Stimulated activated CD4-positive, alpha-beta T cell treated with anti-CD3 and anti-CD28 coated beads, Interleukin-2, amount 100 ng/mL, for 4 hours (primary cell): ENCODE measurements around the gene VIPR2.
"Not testable (repeated sequence)": the region's sequence is repeated elsewhere in the genome, so short reads cannot be mapped to it uniquely, and the experiment has no call there.

Source experiments
- DNase-seq: peaks from one replicate; pipeline ENCODE4 v3.0.0-alpha.2; 2020; ENCODE audit warnings: low read depth

Gene VIPR2

DNA sequence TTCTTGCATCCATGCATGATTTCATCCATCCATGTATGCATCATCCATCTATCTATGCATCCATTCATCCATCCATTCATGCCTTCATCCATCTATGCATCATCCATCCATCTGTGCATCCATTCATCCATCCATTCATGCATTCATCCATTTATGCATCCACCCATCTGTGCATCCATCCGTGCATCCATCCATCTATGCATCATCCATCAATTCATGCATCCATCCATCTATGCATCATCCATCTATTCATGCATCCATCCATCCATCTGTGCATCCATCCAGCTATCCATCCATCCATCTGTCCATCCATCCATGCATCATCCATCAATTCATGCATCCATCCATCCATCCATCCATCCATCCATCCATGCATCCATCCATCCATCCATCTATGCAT is 157.0 kb downstream of the VIPR2 start:
- DNase-seq, result no peak

GRCh38 chr7:158985583-158985982 is 159.1 kb downstream of the VIPR2 start:
- no peak for DNase-seq

- not testable (repeated sequence) for DNase-seq
Observed at GRCh38 chr7:158984007-158984406, 160.7 kb downstream of the VIPR2 start.

GRCh38 chr7:158982080-158982479 is 162.6 kb downstream of the VIPR2 start:
- DNase-seq, result not testable (repeated sequence)

DNA sequence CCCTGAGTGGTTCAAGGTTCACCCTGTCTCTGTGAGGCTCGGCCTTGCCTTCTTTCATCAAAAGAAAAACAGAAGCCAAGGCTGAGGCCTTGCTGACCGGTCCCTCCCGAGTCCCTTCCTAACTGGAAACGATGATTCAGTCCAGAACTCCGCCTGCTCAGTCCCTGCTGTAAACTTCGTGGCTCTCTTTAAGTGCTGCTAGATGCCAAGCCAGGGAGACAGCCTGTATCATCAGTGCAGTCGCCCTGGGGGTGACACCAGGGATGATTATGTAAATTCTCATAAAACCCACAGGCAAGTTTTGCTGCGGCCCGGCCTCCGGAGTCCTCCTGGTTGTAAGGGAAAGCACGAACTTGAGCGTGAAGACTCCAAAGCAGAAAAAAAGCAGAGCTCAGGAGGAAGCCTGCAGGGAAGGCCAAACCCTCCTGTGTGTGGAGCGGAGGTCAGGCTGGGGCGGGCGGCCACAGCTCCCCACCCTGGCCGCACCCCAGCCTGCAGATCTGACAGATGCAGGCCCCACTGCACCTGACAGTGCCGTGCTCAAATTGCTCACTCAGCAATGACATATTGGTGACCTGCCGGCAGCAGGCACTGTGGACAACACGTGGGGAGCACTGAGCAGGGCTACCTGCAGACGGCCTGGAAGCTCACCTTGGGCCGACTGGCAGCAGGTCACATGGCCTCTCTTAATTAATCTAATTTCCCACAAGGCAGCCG is 164.9 kb downstream of the VIPR2 start:
- DNase-seq, result no peak

GRCh38 chr7:158979023-158979529 is 165.6 kb downstream of the VIPR2 start:
- DNase-seq, result no peak
